Femur (tissue), 1 donor: Measurements from ENCODE around the gene PPP1R27.

ENCODE experiments used
- DNase-seq: peaks from one replicate; pipeline ENCODE4 v3.0.0-alpha.2; 2017

PPP1R27 gene

DNA sequence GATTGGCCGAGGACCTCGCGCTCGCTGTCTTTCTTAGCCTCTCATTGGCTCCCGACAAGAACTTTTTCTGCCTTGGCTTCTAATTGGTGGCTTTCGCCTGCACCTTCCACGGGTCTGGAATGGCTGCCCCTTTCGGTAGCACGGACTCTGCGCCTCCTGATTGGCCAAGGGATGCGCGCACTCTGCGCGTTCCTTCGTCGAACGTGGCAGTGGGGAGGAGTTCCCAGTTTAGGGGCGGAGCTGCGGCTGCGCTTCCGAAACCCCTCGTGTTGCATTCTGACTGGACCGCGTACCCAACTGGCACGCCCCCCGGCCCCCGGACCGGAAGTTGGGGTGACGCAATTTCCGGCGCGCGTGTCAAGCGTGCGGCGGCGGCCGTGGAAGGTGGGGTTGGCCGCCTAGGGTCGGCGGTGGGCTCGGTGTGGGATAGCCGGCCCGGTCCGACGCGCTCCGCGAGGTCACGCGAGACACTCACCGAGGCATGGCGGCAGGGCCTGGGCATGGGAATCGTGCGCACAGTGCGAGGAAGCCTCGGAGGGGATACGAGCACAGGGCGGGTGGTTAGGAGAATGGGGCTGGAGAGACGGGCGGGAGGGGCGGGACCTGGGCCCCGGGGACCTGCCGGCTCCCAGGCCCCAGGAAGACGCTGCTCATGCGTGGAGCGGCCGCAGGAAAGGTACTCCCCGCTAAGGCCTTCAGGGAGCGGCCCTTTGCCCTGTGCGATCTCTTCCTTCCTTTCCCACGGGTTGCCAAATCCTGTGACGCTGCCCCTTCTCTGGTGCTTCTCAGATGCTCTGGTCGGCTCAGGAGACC is 26.1 kb upstream of the PPP1R27 start:
- peak; percentile 100 for DNase-seq

DNA sequence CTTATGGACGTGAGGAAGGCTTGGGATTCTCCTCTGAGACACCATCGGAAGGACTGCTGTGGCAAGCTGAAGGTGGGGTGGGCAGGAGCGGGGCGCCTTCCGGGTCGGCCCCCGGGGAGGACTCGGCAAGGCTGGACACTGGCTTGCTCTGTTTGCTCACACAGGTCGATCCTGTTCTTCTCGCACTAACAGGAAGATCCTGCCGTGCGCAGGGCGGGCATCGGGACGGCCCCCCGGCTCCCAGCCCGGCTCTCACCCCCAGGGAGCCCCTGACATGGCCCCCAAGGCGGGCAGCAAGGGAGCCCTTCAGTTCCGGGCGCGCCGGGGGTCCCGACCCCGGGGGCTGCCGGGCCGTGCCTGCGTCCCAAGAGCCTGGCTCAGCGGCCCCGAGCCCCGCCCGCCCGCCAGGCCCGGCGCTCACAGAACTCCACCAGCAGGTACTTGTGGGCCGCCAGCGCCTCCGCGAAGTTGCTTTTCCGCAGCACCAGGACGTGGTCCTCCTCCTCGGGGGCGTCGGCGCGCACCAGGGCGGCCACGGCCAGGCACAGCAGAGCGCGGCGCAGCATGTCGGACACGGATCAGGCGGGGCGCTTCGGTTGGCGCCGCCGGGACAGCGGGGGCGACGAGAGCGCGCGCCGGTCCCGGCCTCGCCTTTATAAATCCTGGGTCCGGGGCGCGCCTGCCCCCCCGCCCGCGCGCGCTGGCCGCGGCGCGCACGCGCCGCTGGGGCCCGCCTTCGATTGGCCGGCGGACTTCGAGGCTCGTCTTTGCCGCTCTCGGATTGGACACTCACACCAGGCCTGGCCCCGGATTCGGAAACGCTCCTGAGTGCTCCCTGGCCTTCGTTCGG is 25.3 kb upstream of the PPP1R27 start, which contains the start of gene P4HB:
TSS of gene P4HB (minus strand) at position 630 of the 850 bp plus-strand sequence. CDS start at position 566, 64 bp downstream.
- DNase-seq: no peak

DNA sequence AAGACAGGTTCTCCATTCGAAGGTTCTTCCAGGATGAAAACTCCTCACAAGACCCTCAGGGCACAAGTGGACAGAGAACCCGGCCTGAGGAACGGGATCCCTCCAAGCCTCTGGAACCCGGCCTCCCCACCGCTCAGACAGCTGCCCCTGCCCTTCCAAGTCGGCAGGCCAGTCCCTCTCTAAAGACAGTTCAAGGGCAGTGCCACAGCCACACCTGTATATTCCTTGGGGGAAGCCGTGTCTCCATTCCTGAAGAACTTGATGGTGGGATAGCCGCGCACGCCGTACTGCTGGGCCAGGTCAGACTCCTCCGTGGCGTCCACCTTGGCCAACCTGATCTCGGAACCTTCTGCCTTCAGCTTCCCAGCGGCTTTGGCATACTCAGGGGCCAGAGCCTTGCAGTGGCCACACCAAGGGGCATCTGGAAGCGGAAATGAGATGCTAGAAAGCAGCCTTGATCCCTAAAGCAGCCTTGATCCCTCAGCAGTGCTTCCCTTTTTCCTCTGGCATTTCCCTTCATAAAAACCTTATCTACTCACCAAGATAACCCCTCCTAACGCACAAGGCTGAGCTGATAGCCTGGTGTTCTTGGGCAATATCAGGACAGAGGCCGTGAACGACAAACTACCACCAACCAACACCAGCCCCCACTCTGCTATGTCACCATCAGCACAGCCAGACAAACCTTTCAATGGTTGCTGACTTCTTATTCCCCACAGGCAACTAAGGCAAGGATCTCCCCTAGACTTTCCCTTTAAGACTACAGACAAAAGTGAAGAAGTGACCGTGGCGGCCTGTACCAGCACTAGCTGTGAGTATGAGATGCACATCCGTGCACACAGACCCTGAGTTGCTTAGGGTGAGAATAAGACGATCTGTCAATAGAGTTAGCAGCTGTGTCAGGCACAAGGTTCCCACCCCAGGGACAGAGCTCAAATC is 24.4 kb upstream of the PPP1R27 start:
- no peak for DNase-seq

DNA sequence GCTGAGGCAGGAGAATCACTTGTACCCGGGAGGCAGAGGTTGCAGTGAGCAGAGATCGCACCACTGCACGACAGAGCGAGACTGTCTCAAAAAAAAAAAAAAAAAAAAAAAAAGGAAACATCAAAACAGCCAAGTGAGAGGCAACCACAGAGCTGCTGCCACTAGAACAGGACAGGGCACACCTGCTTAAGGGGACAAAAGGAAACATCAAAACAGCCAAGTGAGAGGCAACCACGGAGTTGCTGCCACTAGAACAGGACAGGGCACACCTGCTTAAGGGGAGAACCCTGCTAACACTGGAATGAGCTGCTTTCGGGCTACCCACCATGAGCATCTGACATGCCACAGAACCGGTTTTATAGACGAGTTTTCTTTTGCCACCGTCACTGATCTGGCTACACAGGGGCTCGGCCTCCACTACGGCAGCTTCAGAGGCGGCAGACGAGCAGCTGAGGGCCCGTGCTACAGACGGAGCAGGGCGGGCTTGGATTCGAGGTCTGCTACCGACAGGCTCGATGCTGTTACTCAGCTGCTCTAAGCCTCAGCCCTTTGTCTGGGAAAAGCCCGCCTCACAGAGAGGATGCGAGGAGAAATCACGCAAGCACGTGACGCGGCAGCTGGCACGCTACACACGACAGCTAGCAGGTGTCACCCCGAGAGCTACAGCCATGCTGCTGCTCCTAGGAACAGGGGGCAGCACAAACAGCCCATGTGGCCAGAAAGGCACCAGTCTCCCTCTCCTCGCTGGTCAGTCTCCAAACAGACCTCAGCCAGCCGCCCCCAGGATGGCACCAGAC is 23.5 kb upstream of the PPP1R27 start:
- DNase-seq: no peak

DNA sequence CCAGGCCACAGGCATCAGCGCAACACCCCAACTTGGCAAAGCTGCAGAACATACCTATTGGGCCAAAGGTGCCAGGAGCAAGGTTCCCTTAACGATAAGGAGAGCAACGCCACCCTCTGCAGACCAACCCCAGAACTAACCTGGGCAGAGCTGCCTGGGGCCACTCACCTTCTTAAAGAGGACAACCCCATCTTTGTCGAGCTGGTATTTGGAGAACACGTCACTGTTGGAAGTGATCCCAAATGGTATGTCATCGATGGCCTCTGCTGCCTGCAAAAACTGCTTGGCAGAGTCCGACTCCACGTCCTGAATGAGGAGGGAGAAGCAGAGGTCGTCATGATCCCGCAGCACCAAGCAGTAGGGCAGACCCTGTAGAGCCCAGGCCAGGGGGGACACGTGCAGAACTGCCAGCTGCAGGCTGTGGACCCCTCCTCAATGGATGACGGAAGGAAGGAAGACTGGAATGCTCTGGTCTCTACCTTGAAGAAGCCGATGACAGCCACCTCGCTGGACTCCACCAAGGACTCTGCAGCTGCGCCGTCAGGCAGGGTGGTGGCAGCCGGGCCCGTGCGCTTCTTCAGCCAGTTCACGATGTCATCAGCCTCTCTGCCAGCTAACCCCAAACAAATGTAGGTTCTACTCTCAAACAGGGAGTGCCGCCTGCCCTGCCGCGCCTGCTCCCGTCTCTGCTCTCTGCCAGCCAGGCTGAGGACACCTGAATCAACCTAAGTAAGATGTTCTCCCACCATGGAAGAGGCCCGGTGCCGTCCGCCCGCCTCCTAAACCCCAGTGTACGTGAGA is 20.3 kb upstream of the PPP1R27 start:
- DNase-seq: no peak

DNA sequence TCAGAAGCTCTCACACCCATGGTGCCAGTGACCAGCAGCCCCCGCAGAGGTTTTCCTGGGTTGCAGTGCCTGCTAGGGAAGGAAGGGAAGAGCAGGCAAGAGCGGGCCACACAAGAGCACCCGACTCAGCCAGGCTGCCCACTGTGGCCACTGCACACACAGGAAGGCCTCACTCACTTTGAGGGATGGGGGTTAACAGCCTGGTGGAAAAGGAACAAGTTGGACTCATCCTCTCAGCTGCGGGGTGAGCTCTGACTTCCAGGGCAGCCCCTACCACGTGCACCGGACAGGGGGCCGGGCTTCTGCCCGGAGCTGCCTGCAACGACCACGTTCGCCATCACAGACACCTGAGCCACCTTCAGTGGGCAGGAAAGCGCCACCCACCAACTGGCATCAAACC is 17.4 kb upstream of the PPP1R27 start:
- DNase-seq: no peak

DNA sequence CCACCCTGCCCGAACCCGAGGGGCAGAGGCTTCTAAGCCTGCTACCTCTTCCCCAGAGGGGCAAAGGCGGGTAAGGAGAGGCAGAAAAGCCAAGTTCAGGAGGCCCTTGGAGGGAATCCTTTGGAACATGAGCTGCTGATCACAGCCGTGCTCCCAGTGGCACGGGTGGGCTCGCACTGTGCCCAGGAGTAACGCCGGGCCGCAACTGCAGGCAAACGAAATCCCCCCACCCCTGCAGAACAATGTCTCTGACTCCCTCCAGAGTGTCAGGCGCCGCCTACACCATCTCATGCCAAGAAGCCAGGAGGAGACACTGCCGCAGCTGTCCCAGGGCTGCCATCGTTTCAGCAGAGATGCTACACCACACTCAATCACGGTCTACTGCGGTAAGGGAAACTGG is 16.6 kb upstream of the PPP1R27 start:
- DNase-seq: no peak

DNA sequence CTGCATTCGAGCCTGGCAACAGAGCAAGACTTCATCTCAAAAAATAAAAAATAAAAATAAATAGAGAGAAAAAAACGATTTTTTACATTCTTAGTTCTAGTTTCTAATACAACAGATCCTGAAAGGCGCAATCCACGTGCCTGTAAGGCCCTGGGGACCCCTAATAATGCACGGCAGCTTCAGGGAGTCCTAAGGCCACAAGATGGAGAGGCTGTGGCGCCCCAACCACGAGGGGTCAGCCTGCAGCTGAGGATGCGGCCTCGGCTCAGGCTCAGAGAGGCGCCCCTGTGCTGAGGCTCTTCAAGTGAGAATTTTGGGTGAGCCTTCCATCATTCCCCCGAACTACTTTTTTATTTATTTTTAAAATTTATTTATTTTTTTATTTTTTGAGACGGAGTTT is 14.6 kb upstream of the PPP1R27 start:
- DNase-seq: no peak

DNA sequence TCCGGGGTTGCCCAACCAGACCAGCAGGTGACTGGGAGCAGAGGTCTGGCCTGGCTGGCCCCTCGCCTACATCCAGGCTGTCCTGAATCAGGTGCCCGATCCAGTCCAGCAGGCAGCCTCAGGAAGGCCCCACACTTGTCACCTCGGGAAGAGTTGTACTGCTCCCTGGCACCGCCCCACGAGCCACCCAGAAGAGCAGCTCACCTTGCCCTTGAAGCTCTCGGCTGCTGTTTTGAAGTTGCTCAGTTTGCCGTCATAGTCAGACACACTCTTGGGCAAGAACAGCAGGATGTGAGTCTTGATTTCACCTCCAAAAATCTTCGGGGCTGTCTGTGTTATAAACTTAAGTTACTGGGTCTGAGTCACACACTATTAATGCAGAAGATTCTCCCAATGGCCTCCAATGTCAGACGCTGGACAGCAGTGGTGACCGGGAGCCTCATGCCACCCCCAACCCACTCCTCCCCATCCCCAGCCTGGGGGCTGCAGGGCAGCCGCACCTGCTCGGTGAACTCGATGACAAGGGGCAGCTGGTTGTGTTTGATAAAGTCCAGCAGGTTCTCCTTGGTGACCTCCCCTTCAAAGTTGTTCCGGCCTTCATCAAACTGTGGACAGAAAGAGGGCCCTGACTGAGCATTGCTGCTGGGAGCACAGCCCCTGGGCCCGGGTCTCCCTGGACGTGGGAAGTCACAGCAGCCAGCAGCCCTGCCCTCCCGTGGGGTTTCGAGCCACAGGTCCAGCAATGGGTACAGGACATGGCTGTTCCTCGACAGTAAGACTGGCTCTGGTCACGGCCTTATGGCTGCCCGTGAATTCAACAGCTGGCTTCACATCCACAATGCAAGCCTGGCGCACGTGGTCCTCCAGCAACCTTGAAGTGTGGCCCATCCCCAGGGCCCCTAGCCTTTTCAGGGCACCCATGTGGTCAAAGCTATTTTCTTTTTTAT is 12.2 kb upstream of the PPP1R27 start:
- no peak for DNase-seq

DNA sequence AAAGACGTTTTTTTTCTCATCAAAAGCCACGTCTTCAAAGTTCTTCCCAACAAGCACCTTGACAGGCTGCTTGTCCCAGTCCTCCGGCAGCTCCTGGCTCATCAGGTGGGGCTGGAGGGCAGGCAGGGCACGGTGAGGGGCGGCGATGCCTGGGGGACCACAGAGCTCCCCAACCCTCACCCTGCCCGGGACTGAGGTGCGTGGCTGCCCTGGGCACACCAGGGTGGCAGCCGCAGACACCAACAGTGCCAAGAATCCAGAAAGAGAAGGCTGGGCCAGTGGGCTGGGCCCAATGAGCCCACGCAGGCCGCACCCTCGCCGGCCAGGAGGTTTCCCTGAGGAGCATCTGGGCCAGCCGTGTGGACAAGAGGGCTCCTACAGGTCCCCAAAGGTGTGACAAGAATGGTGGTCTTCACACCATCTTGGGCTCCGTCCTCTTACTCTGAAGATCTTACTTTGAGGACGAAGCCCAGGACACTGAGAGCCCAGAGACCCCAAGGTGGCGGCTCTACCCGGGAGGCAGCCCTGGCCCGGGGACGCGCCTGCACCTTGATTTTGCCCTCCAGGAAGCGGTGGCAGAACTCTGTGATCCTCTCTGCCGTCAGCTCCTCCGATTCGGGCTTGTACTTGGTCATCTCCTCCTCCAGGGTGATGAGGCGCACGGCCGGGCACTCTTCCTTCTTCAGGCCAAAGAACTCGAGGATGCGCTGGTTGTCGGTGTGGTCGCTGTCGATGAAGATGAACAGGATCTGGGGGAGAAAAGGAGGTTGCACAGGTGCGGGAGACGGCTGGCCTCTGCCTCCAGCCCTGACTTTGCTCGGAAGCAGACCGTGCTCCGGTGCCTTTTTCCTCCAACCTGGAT is 11.3 kb upstream of the PPP1R27 start:
- no peak for DNase-seq

DNA sequence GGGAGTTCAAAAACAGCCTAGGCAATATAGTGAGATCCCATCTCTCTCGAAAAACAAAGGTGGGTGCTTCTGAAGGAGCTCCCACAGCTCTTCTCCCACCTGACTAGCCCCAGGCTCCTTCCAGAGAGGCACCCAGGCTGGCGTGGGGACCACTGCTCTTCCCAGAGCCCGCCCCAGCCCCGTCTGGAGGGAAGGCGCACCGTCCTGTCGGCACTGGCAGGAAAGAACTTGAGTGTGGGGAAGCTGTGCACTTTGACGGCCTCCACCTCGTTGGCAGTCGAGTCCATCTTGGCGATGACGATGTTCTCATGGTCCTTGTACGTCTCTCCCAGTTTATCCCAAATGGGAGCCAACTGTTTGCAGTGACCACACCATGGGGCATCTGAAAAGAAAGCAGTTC is 10.5 kb upstream of the PPP1R27 start:
- DNase-seq: no peak

DNA sequence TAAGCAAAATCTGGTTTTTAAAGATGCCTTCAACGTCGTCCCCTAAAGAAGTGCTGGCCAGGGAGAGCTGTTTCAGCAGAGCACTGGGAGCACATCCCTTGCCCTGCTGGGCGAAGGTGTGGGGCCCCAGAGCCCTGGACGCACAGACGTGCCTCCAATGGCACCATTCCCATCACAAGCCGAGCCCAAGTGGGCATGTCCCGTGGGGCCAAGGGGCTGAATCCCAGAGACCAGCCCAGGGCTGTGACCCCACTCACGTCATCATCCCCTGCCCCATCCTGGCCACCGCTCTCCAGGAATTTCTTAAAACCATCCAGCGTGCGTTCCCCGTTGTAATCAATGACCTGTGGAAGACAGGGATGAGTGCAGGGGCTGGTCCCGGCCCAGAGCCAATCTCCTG is 10.0 kb upstream of the PPP1R27 start:
- no peak for DNase-seq

DNA sequence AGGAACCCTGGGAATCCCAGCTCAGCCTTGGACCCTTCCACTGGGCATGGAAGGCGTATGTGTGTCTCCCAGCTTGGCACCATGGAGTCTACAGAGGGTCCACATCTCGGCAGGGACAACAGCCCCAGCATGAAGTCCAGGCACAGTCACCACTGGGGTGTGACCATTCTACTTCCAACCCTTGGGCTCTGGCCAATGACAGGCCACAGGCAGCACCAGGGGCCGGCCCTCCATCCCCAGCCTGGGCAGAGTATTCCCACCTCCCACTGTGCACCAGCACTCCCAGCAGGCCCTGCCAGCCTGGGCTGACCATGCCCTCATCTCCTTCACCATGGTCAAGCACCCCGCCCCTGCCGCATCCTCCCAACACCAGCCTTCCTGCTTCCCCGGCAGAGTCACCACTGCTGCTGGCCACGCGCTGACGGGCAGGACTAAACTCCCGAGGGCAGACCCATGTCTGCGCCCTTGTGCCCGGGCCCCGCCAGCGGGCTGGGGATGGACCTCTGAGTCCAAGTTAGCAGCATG is 9.5 kb upstream of the PPP1R27 start:
- DNase-seq: no peak

DNA sequence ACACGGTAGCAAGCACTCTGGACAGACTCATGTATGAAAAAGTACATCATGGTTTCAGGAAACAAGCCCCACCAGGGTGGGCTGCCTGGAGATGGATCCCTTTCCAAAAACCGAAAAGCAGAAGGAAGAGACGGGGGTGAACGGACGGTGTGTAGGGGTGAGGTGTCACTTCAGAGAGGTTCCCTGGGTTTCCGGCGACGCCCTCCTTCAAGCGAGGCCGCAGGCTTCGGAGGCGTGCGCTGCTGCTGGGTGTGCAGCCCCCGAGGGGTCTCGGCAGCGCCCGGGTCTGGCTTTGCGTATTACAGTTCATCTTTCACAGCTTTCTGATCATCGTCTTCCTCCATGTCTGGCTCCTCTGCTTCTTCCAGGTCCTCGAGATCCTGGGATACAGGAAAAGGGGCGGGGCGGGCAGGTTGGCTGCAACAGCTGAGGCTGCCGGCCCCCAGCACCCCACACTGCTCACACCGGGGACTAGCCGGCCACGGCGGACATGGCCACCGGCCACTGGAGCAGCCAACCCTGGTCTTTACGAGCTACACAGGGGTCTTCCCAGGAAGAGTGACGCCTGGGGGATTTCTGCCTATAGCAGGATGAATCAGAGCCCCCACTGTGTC is 9.0 kb upstream of the PPP1R27 start:
- DNase-seq: no peak

DNA sequence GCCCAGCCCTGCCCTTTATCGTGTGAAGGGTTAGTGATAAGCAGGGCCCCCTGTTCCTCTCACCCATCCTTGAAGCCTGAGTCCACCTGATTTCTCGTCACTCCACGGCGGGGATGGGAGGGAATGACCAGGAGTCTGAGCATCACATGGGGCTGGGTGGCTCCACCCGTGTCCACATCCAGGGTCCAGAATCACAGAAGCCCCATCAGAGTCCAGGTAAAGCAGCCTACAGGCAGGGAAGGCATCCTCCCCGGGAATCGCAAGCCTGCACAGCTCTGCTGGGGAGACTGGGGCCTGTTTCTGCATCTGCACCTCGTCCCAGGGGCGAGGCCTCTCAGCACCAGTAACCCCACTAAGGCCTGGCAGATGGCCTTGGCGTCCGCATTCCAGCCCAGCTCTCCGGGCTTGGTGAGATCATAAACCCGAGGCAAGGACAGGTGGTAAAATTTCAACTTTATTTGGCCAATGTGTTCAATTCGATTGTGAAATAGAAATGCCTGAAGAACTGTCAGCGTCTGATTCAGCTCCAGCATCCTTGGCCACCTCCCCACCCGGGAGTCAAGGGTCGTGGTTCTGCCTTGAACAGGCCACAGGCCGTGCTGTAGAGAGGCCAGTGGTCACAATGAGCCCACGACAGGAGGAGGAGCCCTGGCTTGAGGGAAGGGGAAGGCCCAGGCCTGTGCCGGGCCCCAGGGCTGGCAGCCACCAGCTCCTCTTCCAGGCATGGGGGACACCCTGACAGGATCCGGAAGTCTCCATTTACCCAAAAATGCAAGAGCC is 8.1 kb upstream of the PPP1R27 start:
- no peak for DNase-seq

DNA sequence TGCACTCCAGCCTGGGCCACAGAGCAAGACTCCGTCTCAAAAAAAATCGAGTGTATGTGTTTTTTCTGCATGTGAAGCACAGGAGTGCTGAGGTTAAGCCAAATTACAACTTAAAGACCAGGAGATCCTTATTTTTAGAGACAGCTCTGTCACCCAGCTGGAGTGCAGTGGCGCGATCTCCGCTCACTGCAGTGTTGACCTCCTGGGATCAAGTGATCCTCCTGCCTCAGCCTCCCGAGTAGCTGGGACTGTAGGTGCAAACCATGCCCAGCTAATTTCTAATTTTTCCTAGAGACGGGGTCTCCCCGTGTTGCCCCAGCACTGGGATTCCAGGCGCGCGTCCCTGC is 7.5 kb upstream of the PPP1R27 start:
- DNase-seq: no peak

DNA sequence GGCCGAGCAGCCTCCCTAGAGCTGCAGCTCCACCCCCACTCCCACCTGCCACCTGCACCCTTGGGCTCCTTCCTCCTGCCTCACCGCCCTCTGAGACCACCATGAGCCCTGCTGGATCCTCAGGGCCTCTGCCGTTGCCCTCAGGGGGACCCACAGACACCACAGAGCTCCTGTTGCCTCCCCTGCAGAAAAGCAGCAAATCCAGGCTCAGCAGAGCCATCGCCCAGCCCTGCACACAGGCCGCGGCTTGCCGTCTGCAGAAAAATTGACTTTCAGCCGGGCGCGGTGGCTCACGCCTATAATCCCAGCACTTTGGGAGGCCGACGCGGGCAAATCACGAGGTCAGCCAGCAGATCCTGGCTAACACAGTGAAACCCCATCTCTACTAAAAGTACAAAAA is 7.0 kb upstream of the PPP1R27 start:
- DNase-seq: no peak
